Germinal center (tissue), 1 donor: Measurements from ENCODE around the gene DDX60.

Experiments
- DNase-seq: peaks from one replicate; pipeline ENCODE4 v3.0.0; 2012; ENCODE audit warnings: mixed read lengths, low spot score

Gene DDX60

DNA sequence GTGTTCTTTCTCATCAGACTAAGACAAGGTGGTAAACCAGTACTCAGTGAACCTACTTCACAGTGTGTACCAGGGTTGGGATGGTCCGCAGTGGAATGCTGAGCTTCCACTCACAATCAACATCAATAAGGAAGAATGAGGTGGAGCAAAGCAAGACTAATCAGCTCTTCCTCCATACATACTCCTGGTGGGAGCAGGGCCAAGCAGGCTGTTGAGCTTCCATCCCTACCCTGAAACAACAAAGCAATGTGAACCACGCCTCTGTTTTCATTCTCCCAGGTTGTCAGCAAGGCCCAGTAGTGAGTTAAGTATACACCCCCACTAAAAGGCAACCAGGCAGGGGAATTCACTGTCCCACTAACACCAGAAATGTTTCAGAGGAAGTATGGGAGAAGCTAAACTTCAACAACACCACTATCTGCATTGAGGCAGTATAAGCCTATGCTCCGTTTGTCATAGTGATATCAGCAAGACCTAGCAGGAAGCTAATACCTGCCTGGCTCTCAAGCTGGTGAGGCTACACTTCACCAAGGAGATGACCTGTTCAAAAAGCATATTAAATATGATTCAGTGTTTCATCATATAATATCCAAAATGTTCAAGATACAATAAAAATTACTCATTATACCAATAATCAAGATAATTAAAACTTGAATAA lies 109.5 kb downstream of the DDX60 start:
- DNase-seq, result no peak

- no peak for DNase-seq
These were observed 115.2 kb downstream of the DDX60 start for GRCh38 chr4:168203233-168203911.

DNA sequence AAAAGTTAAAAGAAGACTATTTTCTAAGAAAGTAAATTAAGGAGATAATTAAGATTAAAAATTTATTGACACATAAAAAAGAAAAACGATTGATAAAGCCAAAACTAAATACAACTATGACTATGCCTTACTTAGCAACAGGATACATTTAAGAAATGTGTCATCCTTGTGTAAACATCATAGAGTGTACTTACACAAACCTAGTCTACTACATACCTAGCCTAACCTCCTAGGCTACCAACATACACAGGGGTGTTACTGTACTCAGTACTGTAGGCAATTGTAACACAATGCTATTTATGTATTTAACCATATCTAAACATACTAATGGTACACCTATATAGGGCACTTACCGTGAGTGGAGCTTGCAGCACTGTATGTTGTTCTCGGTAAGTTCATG lies 117.9 kb downstream of the DDX60 start:
- DNase-seq, result no peak

- DNase-seq, result no peak
These were observed 119.1 kb downstream of the DDX60 start for GRCh38 chr4:168199260-168199957.

DNA sequence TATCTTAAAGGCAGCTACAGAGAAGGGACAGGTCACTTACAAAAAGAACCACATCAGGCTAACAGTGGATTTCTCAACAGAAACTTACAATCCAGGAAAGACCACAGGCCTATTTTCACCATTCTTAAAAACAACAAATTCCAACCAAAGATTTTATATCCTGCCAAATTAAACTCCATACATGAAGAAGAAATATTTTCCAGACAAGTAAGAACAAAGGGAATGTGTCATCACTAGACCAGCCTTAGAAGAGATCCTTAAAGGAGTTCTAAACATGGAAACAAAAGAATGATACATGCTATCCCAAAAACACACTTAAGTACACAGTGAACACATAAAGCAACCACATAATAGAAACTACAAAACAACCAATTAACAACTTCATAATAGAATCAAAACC lies 120.6 kb downstream of the DDX60 start:
- no peak for DNase-seq

DNA sequence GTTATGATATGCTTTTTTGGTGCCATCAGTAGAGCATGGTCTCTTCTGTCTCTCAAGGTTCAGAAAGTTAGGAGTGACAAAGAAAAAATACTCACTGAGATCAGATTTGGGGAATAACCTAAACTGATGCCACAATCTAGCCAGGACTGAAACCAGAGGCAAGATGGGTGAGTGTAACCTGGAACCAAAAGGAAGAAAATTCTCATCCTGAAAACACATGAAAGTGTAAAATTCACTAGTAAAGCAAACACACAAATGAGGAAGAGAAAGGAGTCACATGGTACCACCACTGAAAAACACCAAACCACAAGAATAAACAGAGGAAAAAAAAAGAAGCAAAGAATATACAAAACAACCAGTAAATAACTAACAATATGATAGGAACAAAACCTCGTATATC lies 129.8 kb downstream of the DDX60 start:
- DNase-seq, result no peak

GRCh38 chr4:168183717-168184571 lies 134.6 kb downstream of the DDX60 start:
- DNase-seq, result peak; percentile 5

DNA sequence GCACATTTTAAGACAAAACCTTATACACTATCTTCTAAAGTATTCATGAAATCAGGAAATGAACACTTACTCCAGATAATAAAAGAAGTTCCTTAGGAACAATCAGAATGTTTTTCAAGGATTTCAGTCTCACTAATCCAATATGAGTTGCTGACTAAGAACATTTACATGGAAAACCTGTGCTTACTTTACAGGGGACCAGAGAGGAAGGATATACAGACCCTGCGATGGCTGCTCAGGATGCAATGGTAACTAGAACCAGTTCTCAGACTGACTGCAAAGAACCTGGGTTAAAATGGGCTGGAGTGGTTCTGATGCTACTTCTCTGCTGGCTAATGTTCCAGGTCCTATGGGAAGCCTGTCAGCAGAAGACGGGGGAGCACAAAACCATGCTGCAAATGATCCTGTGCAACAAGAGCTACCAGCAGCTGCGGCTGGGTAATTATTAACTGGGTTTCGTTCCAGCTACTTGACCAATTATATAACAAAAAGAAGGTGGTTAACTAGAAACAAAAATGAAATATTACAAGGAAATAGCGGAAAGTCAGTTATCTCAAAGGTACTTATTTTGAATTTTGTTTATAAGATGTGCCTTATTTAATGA lies 140.9 kb downstream of the DDX60 start:
- no peak for DNase-seq

GRCh38 chr4:168174308-168174707 lies 144.2 kb downstream of the DDX60 start:
- no peak for DNase-seq

DNA sequence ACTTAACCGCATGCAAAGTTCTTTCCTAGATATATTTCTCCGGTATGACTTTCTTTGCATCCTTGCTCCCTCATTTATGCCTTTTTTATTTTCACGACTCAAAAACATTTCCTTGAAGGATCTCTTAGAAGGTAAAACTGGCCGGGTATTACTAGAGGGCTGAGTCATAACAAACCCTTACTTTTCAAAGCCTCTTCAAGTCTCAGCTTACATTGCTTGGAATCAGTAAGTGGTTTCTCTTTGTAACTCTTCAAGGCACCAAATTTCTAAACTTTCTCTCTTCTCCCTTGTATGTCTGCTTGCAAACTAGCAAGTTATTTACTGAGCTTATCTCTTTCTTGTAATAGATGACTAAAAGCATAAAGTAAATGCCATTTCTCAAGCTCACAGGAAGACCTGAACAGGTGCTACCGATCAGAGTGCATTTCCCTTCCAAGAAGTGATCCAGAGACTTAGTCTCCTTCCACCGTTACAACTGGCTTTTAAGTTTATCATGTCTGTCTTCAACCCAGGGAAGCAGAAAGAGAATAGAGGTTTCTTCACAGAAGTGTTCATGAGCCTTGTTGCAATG lies 150.8 kb downstream of the DDX60 start:
- no peak for DNase-seq
